ENCODE data around the gene ZNF827.

The ZNF827 gene

DNA sequence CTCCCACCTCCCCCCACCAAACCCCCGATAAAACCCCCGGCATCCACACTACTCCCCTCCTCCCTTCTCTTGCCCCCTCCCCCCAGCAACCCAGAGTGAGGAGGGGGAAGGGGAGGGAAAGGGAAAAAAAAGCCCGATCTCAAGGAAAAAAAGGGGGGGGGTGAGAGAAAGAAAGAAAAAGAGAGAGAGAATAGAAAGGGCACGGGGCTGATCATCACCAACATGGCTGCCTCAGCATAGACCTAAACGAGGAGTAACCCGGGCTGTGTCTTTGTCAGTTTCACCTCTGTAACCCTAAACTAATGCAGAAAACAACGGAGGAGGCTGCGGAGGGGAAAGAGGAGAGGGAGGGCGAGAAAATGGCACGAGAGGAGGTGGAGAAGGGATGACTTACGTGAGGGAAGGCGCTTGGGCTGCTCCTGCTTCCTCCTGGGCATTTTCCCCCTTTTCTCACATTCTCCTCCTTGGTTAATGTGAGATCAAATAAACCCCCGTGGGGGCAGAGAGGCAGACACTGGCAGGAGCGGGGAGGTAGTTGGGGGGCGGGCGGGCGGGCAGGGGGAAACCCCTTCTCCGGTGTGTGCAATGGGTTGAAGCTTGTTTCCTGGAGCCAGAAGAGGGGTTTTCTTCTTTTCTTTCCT lies 532 bp downstream of the ZNF827 start:
- peak overlapping the region; percentile 96 for H3K27ac Mint-ChIP-seq
- ATAC-seq (peak; percentile 35), DNase-seq (peak; percentile 35)
- no peaks in the 10 kb centered on the region for H3K9me3 Mint-ChIP-seq
- H3K36me3 Mint-ChIP-seq (ENCODE audit: low read depth), result peaks cover 10% of the 10 kb centered on the region
- peaks cover 49% of the 10 kb centered on the region for H3K4me1 Mint-ChIP-seq
- peak overlapping the region; percentile 96 for H3K4me3 Mint-ChIP-seq
- no peaks in the 10 kb centered on the region for H3K27me3 Mint-ChIP-seq

DNA sequence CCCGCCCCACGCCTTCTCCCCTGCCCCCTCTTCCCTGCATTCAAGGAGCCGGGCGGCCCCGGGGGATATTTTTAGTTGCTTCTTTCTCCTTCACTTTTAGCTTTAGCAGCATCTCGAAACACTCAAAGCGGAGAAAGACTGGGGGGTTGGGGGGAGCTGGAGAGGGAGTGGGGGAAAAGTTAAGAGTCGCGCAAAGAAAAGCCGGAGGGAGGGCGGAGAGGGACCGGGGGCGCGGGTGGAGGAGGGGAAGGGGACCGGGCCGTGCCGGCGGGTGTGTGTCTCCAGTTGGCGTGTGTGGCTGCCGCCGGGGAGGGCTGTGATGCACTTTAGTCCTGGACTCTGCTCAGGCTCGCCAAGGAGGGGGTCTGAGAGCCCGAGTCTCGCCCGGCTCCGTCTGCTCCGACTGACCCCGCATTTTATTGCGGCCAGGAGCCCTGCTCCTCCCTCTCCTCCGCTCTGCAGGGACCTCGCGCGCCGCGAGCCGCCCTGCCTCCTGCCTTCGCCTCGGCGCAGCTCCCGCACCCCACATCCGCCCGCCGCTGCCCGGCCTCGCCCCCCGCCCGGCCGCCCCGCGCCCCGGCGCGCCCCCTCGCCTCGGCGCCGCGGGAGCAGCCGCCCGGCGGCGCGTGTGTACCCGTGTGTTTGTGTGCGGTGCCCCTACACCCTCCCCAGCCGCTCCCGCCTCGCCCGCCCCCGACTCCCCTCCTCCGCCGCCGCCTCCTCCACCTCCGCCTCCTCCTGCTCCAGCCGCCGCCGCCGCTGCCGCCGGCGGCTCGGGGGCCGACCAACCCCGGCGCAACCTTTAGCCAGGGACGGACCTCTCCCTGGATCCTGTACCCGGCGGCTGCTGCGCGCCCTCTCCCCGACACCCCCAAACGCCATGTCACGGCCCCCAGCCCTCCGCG lies 1.4 kb downstream of the ZNF827 start:
- Mint-ChIP-seq H3K27ac (peak overlapping the region; percentile 96), H3K9me3 (no peaks in the 10 kb centered on the region), H3K36me3 (ENCODE audit: low read depth) (peaks cover 16% of the 10 kb centered on the region), H3K27me3 (no peaks in the 10 kb centered on the region), H3K4me3 (peak overlapping the region; percentile 96), H3K4me1 (peaks cover 54% of the 10 kb centered on the region)
- ATAC-seq (peak; percentile 3), DNase-seq (peak; percentile 55)

DNA sequence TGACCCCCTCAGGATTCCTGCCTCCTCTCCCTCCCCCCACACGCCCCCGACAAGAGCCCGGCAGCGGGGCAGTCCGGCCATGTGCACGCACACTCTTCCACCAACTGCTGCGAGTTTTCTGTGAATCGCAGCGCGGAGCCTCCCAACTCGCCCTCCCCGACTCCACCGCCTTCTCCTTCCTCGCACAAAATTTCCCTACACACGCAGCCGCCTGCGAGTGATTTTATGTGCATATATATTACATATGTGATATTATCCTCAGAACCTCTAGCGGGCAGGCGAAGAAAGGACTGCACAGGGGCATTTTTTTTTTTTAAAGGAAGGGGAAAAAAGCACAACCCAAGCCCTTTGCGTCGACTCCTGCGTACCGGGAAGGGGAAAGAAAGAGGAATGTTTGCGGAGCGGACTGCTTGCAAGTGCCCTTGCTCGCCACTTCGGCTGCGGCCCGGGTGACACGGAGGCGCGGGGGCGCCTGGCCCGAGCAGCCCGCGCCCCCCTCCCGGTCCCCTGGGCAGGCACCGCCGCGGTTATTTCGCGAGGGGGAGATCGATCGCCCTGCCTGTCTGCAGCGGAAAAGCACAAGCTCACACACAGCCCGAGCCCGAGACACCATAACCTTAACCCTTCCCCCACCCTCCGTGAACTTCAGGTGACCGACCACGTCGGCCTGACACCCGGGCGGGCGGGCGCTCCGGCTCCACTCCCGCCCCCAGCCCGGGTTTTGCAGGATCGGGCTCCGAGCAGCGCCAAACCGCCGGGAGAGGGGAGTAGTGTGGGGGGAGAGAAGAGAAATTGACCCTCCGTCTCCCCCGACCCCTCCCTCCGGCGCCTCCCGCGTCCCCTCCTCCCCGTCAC lies 2.3 kb downstream of the ZNF827 start:
- DNase-seq (peak; percentile 68), ATAC-seq (peak; percentile 44)
- Mint-ChIP-seq H3K27ac (peak overlapping the region; percentile 90), H3K36me3 (ENCODE audit: low read depth) (peaks cover 18% of the 10 kb centered on the region), H3K4me1 (peaks cover 58% of the 10 kb centered on the region), H3K4me3 (peak overlapping the region; percentile 88), H3K9me3 (no peaks in the 10 kb centered on the region), H3K27me3 (no peaks in the 10 kb centered on the region)

DNA sequence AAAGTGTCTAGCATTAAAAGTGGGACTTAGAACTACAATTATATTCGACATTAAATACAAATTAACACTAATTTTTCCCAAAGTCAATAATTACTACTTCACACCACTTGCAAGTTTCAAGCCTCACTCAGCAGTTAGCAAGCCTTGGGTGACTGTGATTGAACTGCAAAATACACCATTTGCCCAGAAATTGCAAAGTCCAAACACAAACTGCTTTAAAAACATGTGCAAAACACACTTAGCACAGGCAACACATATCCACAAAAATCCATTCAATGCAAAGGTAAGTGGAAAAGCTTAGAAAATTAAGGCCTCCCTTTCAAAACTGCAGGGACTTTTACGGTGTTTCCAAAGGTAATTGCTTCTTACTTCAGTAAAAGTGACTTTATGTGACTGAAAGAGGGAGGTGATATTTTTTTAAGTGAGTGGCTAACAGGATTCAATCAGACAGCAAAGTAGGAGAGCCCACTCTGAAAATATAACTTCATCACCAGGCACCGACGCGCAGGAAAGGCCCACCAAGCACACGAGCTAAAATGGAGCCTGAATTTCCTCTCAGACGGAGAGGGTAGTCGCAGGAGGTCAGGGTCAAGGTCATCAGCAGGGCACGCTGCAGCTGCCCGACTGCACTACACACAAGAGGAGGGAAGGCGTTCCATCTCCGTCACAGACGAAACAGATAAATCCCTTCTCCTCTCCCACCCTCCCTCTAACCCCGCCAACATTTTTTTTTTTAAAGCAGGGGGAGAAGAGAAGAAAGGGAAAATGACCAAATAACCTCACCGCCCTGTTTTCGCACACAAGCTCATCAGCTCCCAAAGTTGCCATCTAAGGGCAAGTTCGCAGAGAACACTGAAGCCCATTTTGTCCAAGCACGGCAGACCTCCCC lies 3.1 kb downstream of the ZNF827 start:
- H3K27me3 Mint-ChIP-seq, result no peaks in the 10 kb centered on the region
- no peak for ATAC-seq

DNA sequence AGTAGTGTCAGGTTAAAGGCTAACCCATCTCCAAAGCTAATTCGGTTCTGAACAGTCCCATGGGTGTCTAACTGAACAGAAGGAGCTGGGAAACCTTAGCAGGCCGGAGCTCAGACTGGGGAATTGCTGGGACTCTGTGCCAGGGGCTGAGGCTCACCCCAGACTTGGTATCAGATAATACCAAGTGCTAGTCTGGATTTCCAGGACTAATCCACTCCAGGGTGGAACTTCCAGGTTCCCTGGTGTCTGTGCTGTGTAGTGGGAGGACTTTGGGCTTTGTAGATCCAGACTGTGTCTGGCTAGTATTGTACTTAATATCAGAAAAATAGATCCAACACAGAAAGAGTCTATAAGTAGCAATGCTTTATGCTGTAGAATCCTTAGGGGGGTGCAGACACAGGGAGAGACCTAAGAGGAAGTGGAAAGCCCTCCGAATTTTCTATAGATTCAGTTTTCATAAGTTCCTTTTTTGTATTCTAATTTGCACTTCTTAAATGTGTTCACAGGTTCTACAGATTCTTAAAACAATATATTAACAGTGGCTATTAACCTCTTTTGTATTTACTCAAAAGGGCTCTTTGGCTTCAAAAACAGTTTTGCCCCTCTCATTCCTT lies 4.1 kb downstream of the ZNF827 start:
- DNase-seq, result no peak
- H3K9me3 Mint-ChIP-seq, result no peaks in the 10 kb centered on the region
- peaks cover 18% of the 10 kb centered on the region for H3K36me3 Mint-ChIP-seq (ENCODE audit: low read depth)
- no peak for ATAC-seq
- H3K4me1 Mint-ChIP-seq, result peaks cover 61% of the 10 kb centered on the region
- H3K27ac Mint-ChIP-seq, result peak overlapping the region; percentile 90
- peak overlapping the region; percentile 88 for H3K4me3 Mint-ChIP-seq
- no peaks in the 10 kb centered on the region for H3K27me3 Mint-ChIP-seq

More for the DNA sequence above, 3.1 kb downstream of the ZNF827 start:
- peak overlapping the region; percentile 88 for H3K4me3 Mint-ChIP-seq
- H3K9me3 Mint-ChIP-seq, result no peaks in the 10 kb centered on the region
- peaks cover 61% of the 10 kb centered on the region for H3K4me1 Mint-ChIP-seq
- H3K36me3 Mint-ChIP-seq (ENCODE audit: low read depth), result peaks cover 18% of the 10 kb centered on the region
- DNase-seq, result peak; percentile 34
- peak overlapping the region; percentile 90 for H3K27ac Mint-ChIP-seq

DNA sequence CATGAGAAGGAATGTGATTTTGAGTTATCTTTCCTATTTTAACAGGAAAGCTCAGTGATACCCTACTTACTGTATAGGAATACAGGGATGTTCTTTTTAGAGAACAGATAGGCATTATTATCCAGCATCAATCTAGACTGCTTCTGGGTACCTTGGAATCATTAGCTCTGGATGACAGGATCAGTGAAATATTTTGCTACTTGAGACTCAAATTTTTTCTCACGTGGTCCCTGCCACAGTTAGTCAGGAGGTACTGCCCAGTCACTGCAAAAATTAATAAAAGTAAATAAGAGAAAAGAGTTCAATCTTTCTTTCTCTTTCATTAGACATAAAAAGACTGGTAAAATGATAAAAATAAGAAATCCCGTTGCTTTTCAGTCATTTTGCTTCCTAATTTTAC lies 5.5 kb downstream of the ZNF827 start:
- no peak overlapping the region for H3K27ac Mint-ChIP-seq
- no peaks in the 10 kb centered on the region for H3K9me3 Mint-ChIP-seq
- ATAC-seq (no peak), DNase-seq (no peak)
- H3K4me3 Mint-ChIP-seq, result no peak overlapping the region
- H3K27me3 Mint-ChIP-seq, result no peaks in the 10 kb centered on the region
- H3K36me3 Mint-ChIP-seq (ENCODE audit: low read depth), result peaks cover 28% of the 10 kb centered on the region
- H3K4me1 Mint-ChIP-seq, result peaks cover 58% of the 10 kb centered on the region

DNA sequence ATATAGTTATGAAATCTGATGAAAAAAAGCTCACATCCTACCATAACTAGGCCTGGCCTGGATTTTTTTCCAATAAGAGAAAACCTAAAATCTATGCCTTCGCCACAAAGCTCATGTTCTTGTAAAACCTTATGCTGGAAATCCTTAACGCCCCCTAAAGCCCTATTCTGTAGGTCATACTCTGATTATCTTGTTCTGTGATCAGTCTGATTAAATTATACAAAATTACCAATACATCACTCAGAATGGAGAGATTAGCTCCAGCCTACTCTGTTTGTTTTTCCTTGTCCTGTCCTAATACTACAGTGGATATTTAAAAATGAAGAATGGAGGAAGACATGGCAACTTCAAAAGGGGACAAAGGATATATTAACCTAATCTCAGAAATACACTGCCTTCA lies 7.2 kb downstream of the ZNF827 start:
- H3K27me3 Mint-ChIP-seq, result no peaks in the 10 kb centered on the region
- peaks cover under 1% of the 10 kb centered on the region for H3K9me3 Mint-ChIP-seq
- H3K4me1 Mint-ChIP-seq, result peaks cover 67% of the 10 kb centered on the region

DNA sequence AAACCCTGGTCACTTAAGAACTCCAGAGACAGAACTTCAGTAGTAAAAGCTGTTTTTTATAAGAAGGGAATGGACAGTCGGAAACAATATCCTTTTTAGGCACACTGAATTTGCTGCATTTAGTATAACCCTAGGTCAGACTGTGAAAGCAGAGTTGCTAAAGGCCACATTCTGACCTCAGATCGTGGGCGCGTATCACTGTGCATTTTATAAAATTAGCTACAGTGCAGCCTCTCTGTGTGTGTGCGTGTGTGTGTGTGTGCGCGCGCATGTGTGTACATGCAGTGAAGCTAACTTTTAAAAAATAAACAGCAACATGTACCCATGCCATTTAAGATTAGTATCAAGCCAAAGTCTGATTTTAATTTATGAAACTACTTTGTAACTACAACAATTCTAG lies 8.0 kb downstream of the ZNF827 start:
- ATAC-seq (no peak), DNase-seq (peak; percentile 7)
- Mint-ChIP-seq H3K9me3 (peaks cover 8% of the 10 kb centered on the region), H3K4me3 (no peak overlapping the region), H3K27me3 (no peaks in the 10 kb centered on the region), H3K4me1 (peaks cover 63% of the 10 kb centered on the region), H3K27ac (peak overlapping the region; percentile 12), H3K36me3 (ENCODE audit: low read depth) (peaks cover 46% of the 10 kb centered on the region)

More for the DNA sequence above, 7.2 kb downstream of the ZNF827 start:
- H3K36me3 Mint-ChIP-seq (ENCODE audit: low read depth), result peaks cover 38% of the 10 kb centered on the region
- no peak overlapping the region for H3K4me3 Mint-ChIP-seq
- DNase-seq (no peak), ATAC-seq (no peak)
- no peak overlapping the region for H3K27ac Mint-ChIP-seq

DNA sequence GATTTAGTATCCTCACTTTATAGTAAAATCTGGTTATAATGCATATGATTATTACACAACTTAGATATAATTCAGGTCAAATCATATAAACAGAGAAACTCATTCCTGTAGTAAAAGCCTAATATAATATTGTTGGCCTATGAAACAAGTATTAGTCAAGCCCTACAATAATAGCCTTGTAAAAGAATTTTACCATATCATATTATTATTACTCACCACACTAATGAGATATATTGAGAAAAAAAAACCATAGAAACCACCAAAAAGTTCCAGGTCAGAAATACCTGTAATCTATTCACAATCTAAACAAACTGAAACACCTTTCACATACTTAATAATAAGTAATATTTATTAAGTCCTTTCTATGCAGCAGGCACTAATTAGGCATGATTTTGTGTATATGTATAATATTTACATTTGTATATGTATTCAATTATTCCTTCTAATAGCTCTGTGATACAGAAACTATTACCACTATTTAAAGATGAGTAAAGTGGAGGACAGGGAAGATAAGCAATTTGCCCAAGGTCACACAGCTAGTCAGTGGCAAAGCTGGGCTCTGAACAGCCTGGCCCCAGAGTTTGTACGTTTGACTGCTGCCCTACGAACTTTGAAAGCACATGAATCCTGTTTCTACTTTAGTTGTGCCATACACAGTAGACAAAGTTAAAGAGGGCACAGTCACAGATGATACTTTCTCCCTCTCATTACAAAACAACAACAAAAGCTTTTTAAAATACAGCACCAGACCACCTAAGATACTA lies 9.0 kb downstream of the ZNF827 start:
- Mint-ChIP-seq H3K4me3 (no peak overlapping the region), H3K27ac (peak overlapping the region; percentile 12), H3K4me1 (peaks cover 61% of the 10 kb centered on the region), H3K9me3 (peaks cover 18% of the 10 kb centered on the region), H3K36me3 (ENCODE audit: low read depth) (peaks cover 56% of the 10 kb centered on the region), H3K27me3 (no peaks in the 10 kb centered on the region)
- ATAC-seq (no peak), DNase-seq (no peak)

DNA sequence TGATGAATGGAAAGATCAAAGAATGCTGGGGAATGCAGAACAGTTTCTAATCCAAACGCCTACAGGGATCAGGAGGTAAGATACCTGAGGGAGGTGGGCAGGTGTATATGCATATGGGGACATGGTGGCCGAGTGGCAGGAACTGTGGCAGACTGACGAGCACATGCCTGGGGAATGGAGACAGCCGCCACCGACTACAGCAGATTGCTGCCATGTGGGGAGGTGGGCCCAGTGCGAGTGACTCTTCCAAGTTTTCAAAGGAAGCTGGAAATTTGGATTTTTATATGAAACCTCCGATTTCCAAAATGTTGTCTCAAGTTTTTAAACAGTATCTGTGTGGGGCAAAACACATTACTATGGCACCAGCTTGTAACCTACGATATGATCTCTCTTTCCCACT lies 9.9 kb downstream of the ZNF827 start:
- Mint-ChIP-seq H3K27ac (no peak overlapping the region), H3K27me3 (no peaks in the 10 kb centered on the region), H3K9me3 (peaks cover 18% of the 10 kb centered on the region), H3K36me3 (ENCODE audit: low read depth) (peaks cover 61% of the 10 kb centered on the region), H3K4me1 (peaks cover 53% of the 10 kb centered on the region), H3K4me3 (no peak overlapping the region)
- DNase-seq (no peak), ATAC-seq (no peak)

DNA sequence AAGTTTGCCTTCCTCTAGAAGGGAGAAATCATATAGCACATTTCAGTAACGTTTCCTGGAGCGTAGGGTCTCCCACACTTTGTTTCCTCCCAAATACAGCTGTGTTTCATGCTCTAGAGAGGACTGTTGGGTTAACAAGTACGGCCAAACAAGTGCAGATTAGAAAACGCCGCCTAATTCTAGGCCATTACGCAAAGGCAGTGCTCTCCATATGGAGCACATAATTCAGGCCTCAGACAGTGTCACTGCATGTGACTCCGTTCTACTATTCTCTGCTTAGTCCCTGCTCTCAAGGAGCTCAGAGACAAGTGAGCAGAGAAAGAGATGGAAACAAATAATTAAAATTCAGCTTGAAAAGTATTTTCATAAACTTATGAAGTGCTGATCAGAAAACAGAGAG lies 11.6 kb downstream of the ZNF827 start:
- peaks cover 44% of the 10 kb centered on the region for H3K4me1 Mint-ChIP-seq
- no peak overlapping the region for H3K27ac Mint-ChIP-seq
- no peak for ATAC-seq
- DNase-seq, result no peak
- no peak overlapping the region for H3K4me3 Mint-ChIP-seq
- peaks cover 18% of the 10 kb centered on the region for H3K9me3 Mint-ChIP-seq
- no peaks in the 10 kb centered on the region for H3K27me3 Mint-ChIP-seq
- peaks cover 48% of the 10 kb centered on the region for H3K36me3 Mint-ChIP-seq (ENCODE audit: low read depth)

DNA sequence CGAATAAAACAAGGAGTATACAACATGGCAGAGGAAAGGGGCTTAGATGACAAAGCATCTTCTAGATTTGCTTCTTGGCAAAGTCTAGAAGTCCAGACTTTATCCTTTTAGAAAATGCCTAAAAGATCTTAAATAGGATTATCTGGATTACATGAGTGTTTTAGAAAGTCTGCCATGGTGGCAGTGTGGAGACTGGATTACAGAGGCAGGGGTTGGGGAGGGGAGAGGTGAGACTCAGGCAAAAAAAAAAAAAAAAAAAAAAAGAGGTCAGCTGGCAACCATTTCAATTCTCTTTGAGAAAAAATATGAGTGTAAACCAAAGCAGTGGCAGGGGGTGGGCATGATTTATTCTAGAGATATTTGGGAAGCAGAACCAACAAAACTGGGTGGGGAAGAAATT lies 17.4 kb downstream of the ZNF827 start:
- peaks cover 16% of the 10 kb centered on the region for H3K9me3 Mint-ChIP-seq
- H3K27me3 Mint-ChIP-seq, result no peaks in the 10 kb centered on the region
- DNase-seq, result no peak
- H3K4me3 Mint-ChIP-seq, result no peak overlapping the region
- no peak overlapping the region for H3K27ac Mint-ChIP-seq
- peaks cover 34% of the 10 kb centered on the region for H3K4me1 Mint-ChIP-seq
- H3K36me3 Mint-ChIP-seq (ENCODE audit: low read depth), result peaks cover 48% of the 10 kb centered on the region
- no peak for ATAC-seq

DNA sequence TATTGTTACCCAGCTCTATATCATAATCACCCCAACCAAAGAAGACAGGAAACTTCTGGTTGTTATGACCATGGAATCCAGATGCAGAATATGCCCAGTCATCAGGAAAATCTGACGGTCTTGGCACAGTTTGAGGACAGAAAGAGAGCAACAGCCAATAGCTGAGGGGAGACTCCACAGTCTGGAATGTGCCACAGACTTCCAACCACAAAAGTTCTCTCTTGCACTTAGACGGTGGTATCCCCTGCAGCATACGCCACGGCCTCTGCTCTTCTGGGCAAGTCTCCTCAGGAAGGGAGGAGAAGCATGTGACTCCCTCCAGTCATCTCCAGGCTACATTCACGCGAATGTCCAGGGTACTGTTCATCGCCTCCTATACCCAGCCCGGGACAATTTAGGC lies 18.4 kb downstream of the ZNF827 start:
- H3K36me3 Mint-ChIP-seq (ENCODE audit: low read depth), result peaks cover 38% of the 10 kb centered on the region
- ATAC-seq (no peak), DNase-seq (no peak)
- H3K27me3 Mint-ChIP-seq, result no peaks in the 10 kb centered on the region
- H3K27ac Mint-ChIP-seq, result no peak overlapping the region
- H3K4me1 Mint-ChIP-seq, result peaks cover 31% of the 10 kb centered on the region
- H3K9me3 Mint-ChIP-seq, result peaks cover 6% of the 10 kb centered on the region
- no peak overlapping the region for H3K4me3 Mint-ChIP-seq
